GM12878 (cell line): Measurements from ENCODE around the gene UBE2L6. TPM values are rescaled to one million over a fixed set of nuclear protein-coding genes. Genes with fewer than 3 reads are reported as not detected.

ENCODE experiments used
- ATAC-seq: fragments of 200-7000 bp; cut with Tn5 transposase; 3 replicates; pipeline ENCODE4 v1.9.1; 2020; ENCODE audit warnings: mild to moderate bottlenecking, moderate library complexity
- BruUV-seq: library from RNA; stranded (reverse); fragments of 400-500 nt; replicated peaks from 2 replicates; lab custom pipeline; 2021; lab: Mats Ljungman, UMichigan
- CTCF ChIA-PET: fragments of 300-600 bp; sonication (Branson Sonifier 250); formaldehyde crosslinking; extraction: SDS; loops from one replicate; lab custom pipeline; 2021; ENCODE audit warnings: inconsistent platforms; lab: Yijun Ruan, JAX
- POLR2A ChIA-PET: fragments of 350-600 bp; formaldehyde crosslinking; extraction: SDS; loops from one replicate; lab custom pipeline; 2021; ENCODE audit warnings: inconsistent platforms; lab: Charles Lee
- RAD21 ChIA-PET: fragments of 300-600 bp; sonication (Branson Sonifier 250); formaldehyde crosslinking; loops from one replicate; lab custom pipeline; 2023; ENCODE audit warnings: antibody characterized with exemption; ENCODE audit not compliant: unreplicated experiment; lab: Charles Lee
- SMC1A ChIA-PET: fragments of 300-600 bp; sonication (Branson Sonifier 250); formaldehyde crosslinking; loops from one replicate; lab custom pipeline; 2023; ENCODE audit not compliant: unreplicated experiment, uncharacterized antibody; lab: Charles Lee
- DNase-seq: peaks from one replicate; pipeline ENCODE4 v3.0.0-alpha.2; 2011; ENCODE audit warnings: low read depth, low spot score
- FAIRE-seq: peaks from 3 replicates; lab custom pipeline; 2011; peaks lifted over from hg19 to GRCh38; lab: Jason Lieb, UNC
- H2AFZ ChIP-seq: 2 replicates; pipeline ENCODE4 v1.6.0; 2011; ENCODE audit warnings: low read depth, low read length, control low read depth; ENCODE audit not compliant: control insufficient read depth
- H3K27ac ChIP-seq: 2 replicates; pipeline ENCODE4 v1.5.1; 2011; ENCODE audit warnings: control low read depth; ENCODE audit not compliant: control insufficient read depth, insufficient read depth
- H3K27me3 ChIP-seq, 2 experiments: replicated peaks in 1 of 2; 2 replicates each; pipeline versions ENCODE4 v1.6.0 to v1.6.1; 2011; ENCODE audit warnings: low read length in 1 of 2; ENCODE audit not compliant: control insufficient read depth in 2 of 2, insufficient read depth in 2 of 2
- H3K36me3 ChIP-seq, 2 experiments: 2 replicates each; pipeline ENCODE4 v1.5.1; 2011; ENCODE audit warnings: low read length in 1 of 2; ENCODE audit not compliant: control insufficient read depth in 2 of 2, insufficient read depth in 2 of 2
- H3K4me1 ChIP-seq: 2 replicates; pipeline ENCODE4 v1.6.1; 2011; ENCODE audit warnings: mild to moderate bottlenecking, low read length, moderate library complexity, mixed read lengths; ENCODE audit not compliant: control insufficient read depth, insufficient read depth
- H3K4me2 ChIP-seq: 2 replicates; pipeline ENCODE4 v1.6.0; 2011; ENCODE audit warnings: control low read depth; ENCODE audit not compliant: control insufficient read depth, insufficient read depth
- H3K4me3 ChIP-seq: fragments of 200-600 bp; sonication (generic); 2 replicates; pipeline ENCODE4 v1.5.1; 2016
- H3K79me2 ChIP-seq: 2 replicates; pipeline ENCODE4 v1.6.0; 2011; ENCODE audit warnings: low read length; ENCODE audit not compliant: control insufficient read depth, insufficient read depth
- H3K9ac ChIP-seq: 2 replicates; pipeline ENCODE4 v1.8.0; 2011; ENCODE audit warnings: low read length, control low read depth, mixed read lengths; ENCODE audit not compliant: control insufficient read depth, insufficient read depth
- H3K9me3 ChIP-seq: replicated peaks from 3 replicates; pipeline ENCODE4 v1.5.1; 2011; ENCODE audit warnings: mild to moderate bottlenecking, low read length; ENCODE audit not compliant: control insufficient read depth, insufficient read depth
- H4K20me1 ChIP-seq: 2 replicates; pipeline ENCODE4 v1.6.0; 2011; ENCODE audit not compliant: control insufficient read depth, insufficient read depth
- CHD1 ChIP-seq: IDR thresholded peaks from 2 replicates; pipeline ENCODE4 v1.6.1; 2012; ENCODE audit warnings: low read depth, low read length, improper control_type of control experiment
- HDAC2 ChIP-seq: fragments of 200-600 bp; sonication (generic); IDR thresholded peaks from 2 replicates; pipeline ENCODE4 v1.6.1; 2017
- KLF5 ChIP-seq: fragments of 450-650 bp; IDR thresholded peaks from 2 replicates; pipeline ENCODE4 v1.6.1; 2014; ENCODE audit warnings: mild to moderate bottlenecking; ENCODE audit not compliant: partially characterized antibody
- NFXL1 ChIP-seq: fragments of 450-650 bp; IDR thresholded peaks from 2 replicates; pipeline ENCODE4 v1.6.1; 2017; ENCODE audit warnings: antibody characterized with exemption, mild to moderate bottlenecking, borderline replicate concordance
- SIX5 ChIP-seq: IDR thresholded peaks from 2 replicates; pipeline ENCODE4 v1.6.1; 2011; ENCODE audit warnings: mild to moderate bottlenecking, low read depth, low read length, moderate library complexity; ENCODE audit not compliant: severe bottlenecking
- SP1 ChIP-seq: IDR thresholded peaks from one replicate; pipeline ENCODE4 v1.6.1; 2011; ENCODE audit warnings: low read depth, low read length
- WGBS: methylation state at CpG from one replicate; pipeline ENCODE4 v1.1.6; 2016; ENCODE audit warnings: low lambda C conversion rate; ENCODE audit not compliant: insufficient replicate concordance, insufficient coverage; ENCODE audit errors: missing lambda C conversion rate; 5-methylcytosine and 5-hydroxymethylcytosine counted together
- in situ Hi-C: fragments of 300-500 bp; cut with MboI; formaldehyde crosslinking; loops from 9 replicates; pipeline ENCODE4 v1.14.3; 2018; ENCODE audit warnings: mixed read lengths
- intact Hi-C: fragments of 100-400 bp; cut with micrococcal nuclease; formaldehyde crosslinking; loops from one replicate; pipeline ENCODE4 v1.14.2; 2022; ENCODE audit not compliant: unreplicated experiment
- polyA plus RNA-seq, 11 experiments: library from polyadenylated mRNA; depleted of rRNA in 4 of 11; unstranded in 6 of 11; stranded (reverse) in 5 of 11; fragments of >200 nt; fragmentation: Nextera tagmentation in 4 of 11; fragmentation: Illumina TruSeq in 1 of 11; extraction: Ambion mirVana in 4 of 11; extraction: Trizol in 1 of 11; gene quantifications; 1 replicate in 1 of 11; 2 replicates in 10 of 11; pipeline versions ENCODE4 v1.2.1 to v1.2.3, GENCODE V29; 2011 to 2016; ENCODE audit warnings: inconsistent platforms in 2 of 11, missing spikeins in 2 of 11, low read depth in 1 of 11
- total RNA-seq, 4 experiments: library from RNA; depleted of rRNA in 3 of 4; stranded (reverse); fragments of >200 nt in 3 of 4; fragmentation: Illumina TruSeq in 1 of 4; extraction: Trizol in 1 of 4; gene quantifications; 2 replicates each; pipeline versions ENCODE4 v1.2.1 to v1.2.3, GENCODE V29; 2013 to 2021

UBE2L6 gene
- total and polyA plus RNA-seq, 10 of the 15 experiments (the other 5 are each of a cell fraction or from before 2014, with no cell fraction given): 114 to 295 (median 173) TPM

DNA sequence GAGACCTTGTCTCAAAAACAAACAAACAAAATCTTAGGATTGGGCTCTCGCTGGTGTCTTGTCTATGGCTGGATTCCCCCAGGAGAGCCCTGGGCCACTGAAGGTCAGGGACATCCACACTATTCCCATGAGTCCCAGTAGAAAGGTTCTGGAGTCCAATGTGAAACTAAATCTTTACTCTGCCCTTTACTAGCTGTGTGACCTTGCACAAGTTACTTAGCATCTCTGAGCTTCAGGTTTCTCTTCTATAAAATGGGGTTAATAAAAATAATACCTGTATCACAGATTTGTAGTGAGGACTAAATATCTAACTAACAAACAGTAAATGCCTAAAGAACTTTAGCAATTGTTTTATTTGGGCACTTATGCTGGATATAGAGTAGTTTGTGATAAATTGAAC is 61.0 kb downstream of the UBE2L6 start:
- ATAC-seq: no peak
- peaks cover 3% of the 10 kb centered on the region; the same call in 1 of the 2 replicates for H4K20me1 ChIP-seq

DNA sequence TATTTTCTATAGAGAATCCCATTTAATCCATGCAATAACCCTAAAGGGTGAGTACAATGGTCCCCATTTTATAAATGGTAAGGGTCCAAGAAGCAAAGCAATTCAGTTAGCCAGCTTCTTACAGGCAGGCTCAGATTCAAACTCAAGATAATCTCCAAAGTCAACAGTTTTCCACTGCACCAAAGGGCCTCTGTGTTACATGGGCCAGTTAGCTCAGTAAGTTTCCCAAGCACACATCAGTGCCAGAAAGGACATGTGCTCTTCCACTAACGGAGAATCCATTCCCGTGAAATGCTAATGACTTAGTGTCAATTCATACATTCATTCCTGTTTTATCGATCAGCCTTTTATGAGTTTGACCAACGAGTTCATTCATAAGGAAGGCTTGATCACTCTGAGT is 63.0 kb downstream of the UBE2L6 start:
- intact Hi-C loops: no loop called here
- Histone ChIP-seq H3K79me2 (no peaks in the 10 kb centered on the region), H4K20me1 (peaks cover 3% of the 10 kb centered on the region; the same call in 1 of the 2 replicates), H3K4me1 (no peaks in the 10 kb centered on the region), H3K36me3 (peaks cover 3% of the 10 kb centered on the region in 2 experiments; a peak in 3 of 4 replicates), H3K27ac (no peak overlapping the region), H3K27me3 (no peaks in the 10 kb centered on the region), H3K4me3 (no peak overlapping the region), H3K9ac (no peak overlapping the region), H3K4me2 (no peak overlapping the region), H3K9me3 (no peaks in the 10 kb centered on the region), H2AFZ (no peak overlapping the region)
- BruUV-seq: no TSS peak
- ChIA-PET POLR2A (no interaction called here), CTCF (interaction anchor here (1.1 to 5.7 kb wide), 6 partner anchors 11 to 46 kb away, joined by 4 to 54 read pairs (median 4); partner anchors contain the start of gene SLC43A1), SMC1A (interaction anchor here (0.9 to 4.9 kb wide), 3 partner anchors 9 to 24 kb away, joined by 3 to 20 read pairs (median 4); no protein-coding TSS in a partner anchor), RAD21 (no interaction called here)
- TF ChIP-seq HDAC2: no peak
- no peak for TF ChIP-seq SP1
- 98% methylated on average over 4 of the region's 4 CpGs for WGBS
- no peak for DNase-seq
- no peak for ATAC-seq
- in situ Hi-C loops: no loop called here
- no peak for FAIRE-seq

More for the DNA sequence above, 61.0 kb downstream of the UBE2L6 start:
- Histone ChIP-seq H3K4me2 (no peak overlapping the region), H3K9me3 (no peaks in the 10 kb centered on the region), H3K79me2 (no peaks in the 10 kb centered on the region), H2AFZ (no peak overlapping the region), H3K4me3 (no peak overlapping the region), H3K4me1 (no peaks in the 10 kb centered on the region), H3K9ac (no peak overlapping the region), H3K27me3 (no peaks in the 10 kb centered on the region), H3K36me3 (no peaks in the 10 kb centered on the region; a peak in 2 of 4 replicates), H3K27ac (no peak overlapping the region)
- ChIA-PET RAD21 (interaction anchor here (1.3 to 2.9 kb wide), 2 partner anchors 13 to 20 kb away, joined by 5 to 8 read pairs; no protein-coding TSS in a partner anchor), CTCF (interaction anchor here (0.7 to 5.7 kb wide), 4 partner anchors 10 to 62 kb away, joined by 3 to 54 read pairs (median 6); partner anchors contain the start of gene SLC43A1), SMC1A (interaction anchor here (1.5 to 4.9 kb wide), 3 partner anchors 11 to 161 kb away, joined by 3 to 20 read pairs (median 6); no protein-coding TSS in a partner anchor), POLR2A (interaction anchor here (1.6 kb wide), 1 partner anchor 13 kb away, joined by 3 read pairs; no protein-coding TSS in a partner anchor)
- TF ChIP-seq CHD1: no peak
- no peak for TF ChIP-seq SIX5
- no peak for TF ChIP-seq NFXL1
- no peak for TF ChIP-seq KLF5
- 100% methylated on average over 1 of the region's 1 CpG for WGBS
- intact Hi-C loops: no loop called here
- in situ Hi-C loops: no loop called here
- no TSS peak for BruUV-seq
- no peak for FAIRE-seq
- DNase-seq: no peak
